Subcutaneous adipose tissue (tissue), 4 donors: Measurements from ENCODE around the gene SNRNP70. TPM values are rescaled to one million over a fixed set of nuclear protein-coding genes. Genes with fewer than 3 reads are reported as not detected.

Experiments used
- CTCF ChIP-seq: fragments of 450-650 bp; IDR thresholded peaks from one replicate; pipeline ENCODE4 v1.5.1; 2016; ENCODE audit warnings: low read depth, mild to moderate bottlenecking, control low read depth, antibody characterized with exemption, moderate library complexity
- total RNA-seq, 4 donors: library from RNA; depleted of rRNA; stranded (reverse); fragments of >200 nt; gene quantifications; one replicate each; pipeline ENCODE4 v1.1.0, GENCODE V29; 2016

Gene SNRNP70
- total RNA-seq, 4 donors from 2014 or later = 122 to 164 (median 152) TPM

DNA sequence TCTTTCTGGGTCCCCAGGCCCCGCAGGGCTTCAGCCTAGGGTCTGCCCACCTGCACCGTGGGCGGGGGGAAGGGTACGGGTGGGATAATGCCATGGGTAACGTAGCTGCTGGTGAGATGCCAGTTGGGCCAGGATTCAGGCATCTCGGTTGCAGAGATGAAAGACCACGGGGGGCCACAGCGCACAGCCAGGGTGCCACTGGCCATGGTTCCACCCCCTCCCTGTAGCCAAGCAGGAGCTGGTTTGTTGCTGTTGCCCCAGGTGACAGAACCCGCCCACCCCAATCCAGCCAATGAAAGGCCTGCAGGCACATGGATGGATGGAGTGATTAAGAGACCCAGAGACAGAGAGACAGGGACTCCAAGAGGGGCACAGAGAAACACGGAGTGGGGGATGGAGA lies 26.7 kb upstream of the SNRNP70 start:
- no peak for TF ChIP-seq CTCF

DNA sequence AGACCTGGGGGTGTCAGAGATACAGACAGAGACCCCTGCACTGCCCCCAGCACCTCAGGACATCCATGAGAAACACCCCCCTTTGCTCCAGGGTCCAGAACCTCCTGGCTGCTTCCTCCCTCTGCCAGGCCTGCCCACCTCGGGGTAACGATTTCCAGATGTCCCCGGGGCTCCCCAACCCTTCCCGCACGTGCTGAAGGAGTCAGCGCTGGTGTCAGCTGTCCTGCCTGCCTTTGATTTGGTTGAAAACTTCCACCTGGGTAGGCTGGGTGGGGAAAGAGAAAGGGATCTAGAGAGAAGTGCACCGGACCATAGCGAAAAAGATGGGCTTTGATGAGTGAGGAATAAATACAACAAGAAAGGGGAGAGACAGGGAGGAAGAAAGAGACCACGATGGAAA lies 26.2 kb upstream of the SNRNP70 start:
- TF ChIP-seq CTCF = no peak

- no peak for TF ChIP-seq CTCF
Measured at GRCh38 chr19:49061000-49061399, 24.3 kb upstream of the SNRNP70 start.

DNA sequence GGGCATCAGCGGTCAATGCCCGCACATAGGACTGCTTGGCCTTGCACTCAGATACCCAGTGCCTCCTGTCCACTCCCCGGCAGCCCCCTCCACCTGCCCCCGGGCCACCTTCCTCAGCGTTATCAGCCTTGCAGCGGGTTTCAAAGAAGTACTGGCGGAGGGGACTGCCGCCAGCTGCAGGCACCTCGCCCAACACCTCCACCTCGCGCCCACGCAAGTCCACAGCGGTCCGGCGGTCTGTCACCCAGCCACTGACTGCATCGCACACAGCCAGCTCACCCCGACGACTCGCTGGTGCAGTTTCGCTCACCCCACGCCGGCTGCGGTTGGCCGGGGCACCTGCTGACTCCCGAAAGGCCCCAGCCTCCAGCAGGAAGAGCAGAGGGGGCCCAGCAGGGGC lies 23.8 kb upstream of the SNRNP70 start:
- no peak for TF ChIP-seq CTCF

GRCh38 chr19:49064029-49064629 lies 21.1 kb upstream of the SNRNP70 start:
- TF ChIP-seq CTCF = no peak

- no peak for TF ChIP-seq CTCF
Measured at GRCh38 chr19:49064768-49065611, 20.3 kb upstream of the SNRNP70 start, which contains the start of gene NTF4. NTF4 (minus strand) TSS chr19:49064818; CDS start chr19:49061997, 2,821 bp downstream.

DNA sequence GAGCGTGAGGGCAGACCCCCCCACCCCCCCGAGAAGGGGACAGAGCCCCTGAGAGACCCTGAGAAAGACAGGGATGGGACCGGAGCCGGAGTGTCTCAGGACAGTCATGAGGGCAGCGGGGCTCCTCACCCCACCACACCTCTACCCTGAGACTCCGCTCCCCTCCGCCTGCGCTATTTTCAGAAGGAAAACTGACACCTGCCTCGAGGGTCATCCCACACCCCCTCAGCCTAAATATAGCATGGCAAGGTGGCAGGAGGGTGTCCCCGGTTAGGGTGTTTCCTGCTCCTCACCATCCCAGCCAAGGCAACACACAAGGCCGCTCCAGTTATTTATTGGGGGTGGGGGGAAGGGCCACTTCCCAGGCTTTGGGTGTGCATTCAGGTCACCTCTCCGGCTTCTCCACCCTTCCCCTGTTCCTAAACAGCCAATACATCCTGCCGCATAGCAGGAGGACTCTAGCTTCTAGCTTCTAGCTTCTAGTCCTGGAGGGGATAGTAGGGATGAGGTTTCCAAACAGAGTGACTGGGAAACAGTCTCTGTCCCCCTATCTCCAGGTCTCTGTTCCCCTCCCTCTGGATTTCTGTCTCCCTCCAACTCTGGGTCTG lies 19.2 kb upstream of the SNRNP70 start:
- no peak for TF ChIP-seq CTCF
